Upper lobe of left lung (tissue), 6 donors: ENCODE measurements around the gene CHRND. TPM values are rescaled to one million over a fixed set of nuclear protein-coding genes. Genes with fewer than 3 reads are reported as not detected.

Source experiments
- ATAC-seq, 2 donors: fragments of 200-7000 bp; cut with Tn5 transposase; one replicate each; pipeline ENCODE4 v1.9.1; 2022; ENCODE audit warnings: mild to moderate bottlenecking in 2 of 2, moderate library complexity in 2 of 2; ENCODE audit not compliant: low FRiP score in 2 of 2
- DNase-seq, 2 donors: peaks; one replicate each; pipeline ENCODE4 v3.0.0-alpha.2; 2019 to 2020
- H3K27ac ChIP-seq, 4 donors: fragments of 200-600 bp; sonication (generic); one replicate each; pipeline ENCODE4 v1.5.1; 2016 to 2019
- H3K27me3 ChIP-seq, 4 donors: fragments of 200-600 bp; sonication (generic); one replicate each; pipeline ENCODE4 v1.5.1; 2017 to 2019
- H3K36me3 ChIP-seq, 4 donors: fragments of 200-600 bp; sonication (generic); one replicate each; pipeline ENCODE4 v1.5.1; 2016 to 2019
- H3K4me1 ChIP-seq, 4 donors: fragments of 200-600 bp; sonication (generic); one replicate each; pipeline ENCODE4 v1.5.1; 2018 to 2019
- H3K4me3 ChIP-seq, 4 donors: fragments of 200-600 bp; sonication (generic); one replicate each; pipeline ENCODE4 v1.5.1; 2017 to 2019; ENCODE audit warnings: mild to moderate bottlenecking in 2 of 4, moderate library complexity in 1 of 4
- H3K9me3 ChIP-seq, 4 donors: fragments of 200-600 bp; sonication (generic); one replicate each; pipeline ENCODE4 v1.5.1; 2018 to 2019
- EP300 ChIP-seq, 4 donors: sonication (generic); formaldehyde crosslinking; IDR thresholded peaks; one replicate each; pipeline ENCODE4 v1.5.1; 2017; ENCODE audit warnings: antibody characterized with exemption in 4 of 4, control low read depth in 2 of 4
- POLR2A ChIP-seq, 4 donors: fragments of 450-650 bp; IDR thresholded peaks; one replicate each; pipeline ENCODE4 v1.5.1; 2016 to 2017; ENCODE audit warnings: antibody characterized with exemption in 4 of 4, mild to moderate bottlenecking in 2 of 4
- POLR2AphosphoS5 ChIP-seq, 2 donors: sonication (generic); formaldehyde crosslinking; IDR thresholded peaks; one replicate each; pipeline ENCODE4 v1.5.1; 2017; ENCODE audit warnings: antibody characterized with exemption in 2 of 2
- WGBS, 2 donors: methylation state at CpG; one replicate each; pipeline ENCODE4 v1.1.5; 2017 to 2018; 5-methylcytosine and 5-hydroxymethylcytosine counted together
- total RNA-seq, 6 donors: library from RNA; depleted of rRNA in 4 of 6; stranded (reverse); fragments of >200 nt in 4 of 6; gene quantifications; one replicate each; pipeline versions ENCODE4 v1.1.0 to v1.2.1, GENCODE V29; 2016 to 2021
- TF ChIP-seq, protein P1 (sequence below), 6 experiments: fragments of 450-650 bp in 4 of 6; fragments of 200-600 bp in 2 of 6; sonication (generic) in 2 of 6; IDR thresholded peaks; one replicate each; pipeline ENCODE4 v1.5.1; 2016 to 2019; ENCODE audit warnings: antibody characterized with exemption in 6 of 6
- donor health status: DM: no; HTN: no; CAD: no; lungs with moderate emphysema.
- donor health status: DM: no; HTN: yes; CAD: no; lungs with severe emphysema.

Gene CHRND
- total RNA-seq: not detected

DNA sequence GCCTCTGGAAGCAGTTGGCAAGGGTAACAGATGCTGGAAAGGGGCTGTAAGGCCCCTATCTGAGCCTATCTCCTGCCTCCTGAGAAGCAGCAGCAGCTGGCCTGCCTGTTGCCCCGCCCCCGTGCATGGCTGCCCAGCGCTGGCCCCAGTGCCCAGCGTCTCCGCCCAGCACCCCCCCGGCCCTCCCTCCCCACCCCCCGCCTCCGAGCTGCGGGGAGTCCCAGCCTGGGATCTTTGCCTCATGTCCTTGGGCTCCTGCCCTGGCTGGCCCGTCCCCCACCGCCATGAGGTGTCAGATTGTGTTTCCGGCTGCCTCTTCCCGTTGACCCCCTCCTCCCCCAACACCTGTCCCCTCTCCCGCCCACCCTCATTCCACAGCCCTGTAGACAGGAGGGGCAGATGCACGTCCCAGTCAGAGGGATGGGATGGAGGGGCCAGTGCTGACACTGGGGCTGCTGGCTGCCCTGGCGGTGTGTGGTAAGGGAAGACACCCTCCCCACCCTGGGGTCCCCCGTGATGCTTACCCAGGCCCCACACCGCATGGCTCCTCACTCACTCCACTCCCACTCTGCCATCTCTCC, at the start of gene CHRND:
TSS of gene CHRND (plus strand) at position 370 of the 581 bp plus-strand sequence. CDS start at position 426, 56 bp downstream.
- Histone ChIP-seq H3K27me3 (peaks cover 0 to 48% (median 34%) of the 10 kb centered on the region in 4 donors), H3K36me3 (no peaks in the 10 kb centered on the region), H3K4me1 (peaks cover 17 to 38% (median 22%) of the 10 kb centered on the region in 4 donors), H3K27ac (no peak within 1 kb of the TSS), H3K9me3 (no peaks in the 10 kb centered on the region), H3K4me3 (no peak within 1 kb of the TSS)
- ATAC-seq (no peak), DNase-seq (peak in 1 of 2 donors; percentile 76)
- WGBS, 2 donors: 10 to 15% methylated on average over 4 to 17 of the region's 18 CpGs
- no peak for TF ChIP-seq POLR2AphosphoS5 (IDR thresholded peaks at IDR 0.05)
- TF ChIP-seq POLR2A (IDR thresholded peaks at IDR 0.05): no peak
- TF ChIP-seq EP300 (IDR thresholded peaks at IDR 0.05): no peak
- TF ChIP-seq, protein P1, sequence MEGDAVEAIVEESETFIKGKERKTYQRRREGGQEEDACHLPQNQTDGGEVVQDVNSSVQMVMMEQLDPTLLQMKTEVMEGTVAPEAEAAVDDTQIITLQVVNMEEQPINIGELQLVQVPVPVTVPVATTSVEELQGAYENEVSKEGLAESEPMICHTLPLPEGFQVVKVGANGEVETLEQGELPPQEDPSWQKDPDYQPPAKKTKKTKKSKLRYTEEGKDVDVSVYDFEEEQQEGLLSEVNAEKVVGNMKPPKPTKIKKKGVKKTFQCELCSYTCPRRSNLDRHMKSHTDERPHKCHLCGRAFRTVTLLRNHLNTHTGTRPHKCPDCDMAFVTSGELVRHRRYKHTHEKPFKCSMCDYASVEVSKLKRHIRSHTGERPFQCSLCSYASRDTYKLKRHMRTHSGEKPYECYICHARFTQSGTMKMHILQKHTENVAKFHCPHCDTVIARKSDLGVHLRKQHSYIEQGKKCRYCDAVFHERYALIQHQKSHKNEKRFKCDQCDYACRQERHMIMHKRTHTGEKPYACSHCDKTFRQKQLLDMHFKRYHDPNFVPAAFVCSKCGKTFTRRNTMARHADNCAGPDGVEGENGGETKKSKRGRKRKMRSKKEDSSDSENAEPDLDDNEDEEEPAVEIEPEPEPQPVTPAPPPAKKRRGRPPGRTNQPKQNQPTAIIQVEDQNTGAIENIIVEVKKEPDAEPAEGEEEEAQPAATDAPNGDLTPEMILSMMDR (IDR thresholded peaks at IDR 0.05): no peak

DNA sequence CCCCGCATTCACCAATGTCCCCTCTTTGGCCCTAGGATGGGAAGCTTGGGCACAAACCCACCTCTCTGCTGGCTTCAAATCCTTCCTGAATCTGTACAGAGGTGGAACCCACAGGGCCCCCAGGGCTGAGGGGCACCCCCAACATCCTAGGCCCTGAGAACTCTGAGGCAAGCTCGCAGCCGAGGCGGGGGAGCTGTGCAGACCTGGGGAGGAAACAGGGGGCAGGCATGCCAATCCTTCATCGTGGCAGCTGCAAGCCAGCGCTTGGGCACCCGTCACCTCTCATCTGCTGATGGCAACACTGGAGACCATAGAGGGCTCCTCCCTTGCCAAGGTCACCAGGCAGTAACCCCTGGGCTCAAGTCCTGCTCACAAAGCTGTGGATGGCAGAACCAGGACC, 49.2 kb upstream of the CHRND start:
- Histone ChIP-seq H3K4me3 (no peak overlapping the region), H3K36me3 (no peaks in the 10 kb centered on the region), H3K27me3 (no peaks in the 10 kb centered on the region), H3K9me3 (peaks cover 0 to 5% (median 0%) of the 10 kb centered on the region in 4 donors), H3K27ac (no peak overlapping the region), H3K4me1 (peaks cover 0 to 7% (median 4%) of the 10 kb centered on the region in 4 donors)
- DNase-seq: no peak
- no peak for TF ChIP-seq POLR2A (IDR thresholded peaks at IDR 0.05)
- no peak for TF ChIP-seq POLR2AphosphoS5 (IDR thresholded peaks at IDR 0.05)
- no peak for TF ChIP-seq EP300 (IDR thresholded peaks at IDR 0.05)
- TF ChIP-seq, protein P1 (IDR thresholded peaks at IDR 0.05): no peak
- no peak for ATAC-seq
- WGBS, 2 donors: 83 to 100% methylated on average over 1 of the region's 7 CpGs

DNA sequence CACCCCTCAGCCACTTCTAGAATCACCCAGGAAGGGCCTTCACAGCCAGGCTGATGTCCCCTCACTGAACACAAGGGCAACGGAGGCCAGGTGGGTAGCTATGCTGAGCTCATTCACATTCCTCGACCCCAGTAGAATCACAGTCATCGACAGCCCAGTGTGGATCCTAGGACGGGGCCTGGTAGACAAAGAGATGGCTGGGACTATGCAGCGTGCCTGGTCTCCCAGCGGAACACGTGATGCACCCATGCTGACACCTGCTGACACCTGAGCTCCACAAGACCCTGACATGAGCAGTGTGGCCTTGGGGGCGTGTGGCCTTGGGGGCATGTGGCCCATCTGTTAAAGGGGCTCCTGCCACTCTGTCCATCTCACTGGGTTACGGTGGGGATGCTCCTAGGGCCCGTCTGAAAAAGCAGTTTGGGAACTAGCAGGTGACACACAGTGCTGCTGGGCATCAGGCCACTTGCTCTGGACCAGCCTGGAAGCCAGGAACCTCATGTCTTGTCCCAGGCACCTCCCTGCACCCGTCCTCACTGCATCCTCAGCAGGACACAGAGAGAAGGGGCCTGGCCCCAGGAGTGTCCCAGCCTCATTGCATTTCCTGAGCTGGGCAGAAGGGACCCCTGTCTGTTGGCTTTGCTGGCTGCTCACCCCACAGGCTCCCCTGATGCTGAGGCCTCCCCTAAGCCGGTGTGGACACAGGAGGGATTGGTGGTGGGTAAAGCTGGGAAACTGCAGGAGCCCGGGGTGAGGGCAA, 48.0 kb upstream of the CHRND start:
- TF ChIP-seq POLR2A (IDR thresholded peaks at IDR 0.05) (no peak), POLR2AphosphoS5 (IDR thresholded peaks at IDR 0.05) (no peak), EP300 (IDR thresholded peaks at IDR 0.05) (no peak)
- TF ChIP-seq, protein P1 (IDR thresholded peaks at IDR 0.05): no peak
- no peak for ATAC-seq
- Histone ChIP-seq H3K4me3 (no peak overlapping the region), H3K4me1 (peaks cover 0 to 7% (median 4%) of the 10 kb centered on the region in 4 donors), H3K36me3 (no peaks in the 10 kb centered on the region), H3K27me3 (no peaks in the 10 kb centered on the region), H3K9me3 (no peaks in the 10 kb centered on the region), H3K27ac (no peak overlapping the region)
- WGBS, 2 donors: 81 to 92% methylated on average over 5 to 13 of the region's 13 CpGs
- no peak for DNase-seq

DNA sequence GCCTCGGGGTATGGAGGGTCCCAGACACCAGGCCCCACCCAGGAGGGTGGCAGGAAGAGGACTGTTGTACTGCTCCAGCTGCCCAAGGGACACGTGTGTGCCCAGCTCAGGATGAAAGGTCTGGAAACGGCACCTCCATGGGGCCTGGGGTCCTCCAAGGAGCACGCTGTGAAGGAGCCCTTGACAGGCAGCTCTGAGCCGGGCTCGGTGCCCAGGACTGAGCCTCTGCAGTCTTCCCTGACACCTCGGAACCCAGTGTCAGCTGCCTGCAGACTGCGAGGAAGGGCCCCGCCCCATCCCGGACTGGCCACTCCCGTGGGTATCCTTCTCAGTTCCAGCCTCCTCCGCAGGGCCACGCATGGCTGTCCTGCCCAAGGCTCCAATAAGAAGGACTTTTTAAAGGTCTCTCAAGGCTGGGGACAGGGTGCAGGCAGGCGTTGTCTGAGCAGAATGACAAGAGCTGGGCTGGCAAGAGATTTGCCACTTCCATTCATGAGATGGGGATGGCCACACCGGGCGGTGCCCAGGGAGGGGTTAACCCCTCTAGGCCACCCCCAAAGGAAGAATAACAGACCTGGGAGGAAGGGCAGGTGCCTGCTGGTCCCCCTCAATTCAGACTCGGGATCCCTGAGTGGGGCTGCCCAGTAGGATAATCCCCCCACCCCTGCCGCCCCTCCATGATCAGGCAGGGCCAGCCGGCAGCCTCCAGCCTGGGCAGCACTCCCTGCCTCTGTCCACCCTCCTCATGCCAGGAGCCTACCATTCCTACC, 47.2 kb upstream of the CHRND start:
- DNase-seq (no peak), ATAC-seq (no peak)
- 67 to 69% methylated on average over 6 to 18 of the region's 19 CpGs for WGBS, 2 donors
- H3K36me3 ChIP-seq: no peaks in the 10 kb centered on the region
- H3K4me3 ChIP-seq: no peak overlapping the region
- TF ChIP-seq, protein P1 (IDR thresholded peaks at IDR 0.05): no peak
- TF ChIP-seq EP300 (IDR thresholded peaks at IDR 0.05) (no peak), POLR2A (IDR thresholded peaks at IDR 0.05) (no peak), POLR2AphosphoS5 (IDR thresholded peaks at IDR 0.05) (no peak)
- peaks cover 0 to 2% (median under 1%) of the 10 kb centered on the region in 4 donors for H3K4me1 ChIP-seq
- peaks cover 0 to 5% (median 0%) of the 10 kb centered on the region in 4 donors for H3K27me3 ChIP-seq
- no peaks in the 10 kb centered on the region for H3K9me3 ChIP-seq
- H3K27ac ChIP-seq: no peak overlapping the region
